PC-3 (cell line): ENCODE results near the gene DYNLL2. TPM values are rescaled to one million over a fixed set of nuclear protein-coding genes. Genes with fewer than 3 reads are reported as not detected.

Experiments
- ATAC-seq: fragments of 200-7000 bp; cut with Tn5 transposase; 2 replicates; pipeline ENCODE4 v1.9.1; 2020; ENCODE audit warnings: mild to moderate bottlenecking, moderate library complexity
- BruUV-seq: library from RNA; stranded (reverse); fragments of 400-500 nt; replicated peaks from 2 replicates; lab custom pipeline; 2021; lab: Mats Ljungman, UMichigan
- CTCF ChIA-PET: fragments of 300-600 bp; sonication (Branson Sonifier 250); formaldehyde crosslinking; loops from one replicate; lab custom pipeline; 2022; ENCODE audit warnings: antibody characterized with exemption; lab: Charles Lee
- POLR2A ChIA-PET: fragments of 300-600 bp; sonication (Branson Sonifier 250); formaldehyde crosslinking; loops from one replicate; lab custom pipeline; 2022; ENCODE audit warnings: antibody characterized with exemption; ENCODE audit not compliant: unreplicated experiment; lab: Charles Lee
- DNase-seq: peaks from one replicate; pipeline ENCODE4 v3.0.0-alpha.2; 2015
- H2AFZ ChIP-seq: fragments of 300-600 bp; sonication (generic); 2 replicates; pipeline ENCODE4 v1.6.0; 2016; ENCODE audit warnings: antibody characterized with exemption, low read length
- H3F3A ChIP-seq: fragments of 300-600 bp; sonication (generic); one replicate; pipeline ENCODE4 v1.6.0; 2017; ENCODE audit warnings: antibody characterized with exemption, low read length, control low read depth, mild to moderate bottlenecking; ENCODE audit not compliant: unreplicated experiment
- H3K27ac ChIP-seq: fragments of 300-600 bp; sonication (generic); 2 replicates; pipeline ENCODE4 v1.5.1; 2016; ENCODE audit warnings: mild to moderate bottlenecking, low read length
- H3K27me3 ChIP-seq: fragments of 300-600 bp; sonication (generic); 2 replicates; pipeline ENCODE4 v1.6.1; 2016; ENCODE audit warnings: low read length, mixed read lengths
- H3K36me3 ChIP-seq: fragments of 300-600 bp; sonication (generic); 2 replicates; pipeline ENCODE4 v1.6.1; 2016; ENCODE audit warnings: low read depth, mixed run types, low read length, mixed read lengths
- H3K4me1 ChIP-seq: fragments of 300-600 bp; sonication (generic); 2 replicates; pipeline ENCODE4 v1.5.1; 2016; ENCODE audit warnings: low read length; ENCODE audit not compliant: insufficient read depth
- H3K4me2 ChIP-seq: fragments of 300-600 bp; sonication (generic); 2 replicates; pipeline ENCODE4 v1.6.0; 2016; ENCODE audit warnings: low read length
- H3K4me3 ChIP-seq: fragments of 300-600 bp; sonication (generic); 2 replicates; pipeline ENCODE4 v1.5.1; 2016; ENCODE audit warnings: mild to moderate bottlenecking, low read length, mixed read lengths
- H3K79me2 ChIP-seq: fragments of 300-600 bp; sonication (generic); 2 replicates; pipeline ENCODE4 v1.6.1; 2017; ENCODE audit warnings: low read length, mixed read lengths
- H3K9ac ChIP-seq: fragments of 300-600 bp; sonication (generic); 2 replicates; pipeline ENCODE4 v1.6.0; 2016; ENCODE audit warnings: mild to moderate bottlenecking, low read length
- H3K9me2 ChIP-seq: fragments of 300-600 bp; sonication (generic); replicated peaks from 2 replicates; pipeline ENCODE4 v1.6.1; 2016; ENCODE audit warnings: mixed run types, low read length, mixed read lengths
- H3K9me3 ChIP-seq: fragments of 300-600 bp; sonication (generic); 2 replicates; pipeline ENCODE4 v1.6.1; 2016; ENCODE audit warnings: low read length, mixed read lengths
- H4K20me1 ChIP-seq: fragments of 300-600 bp; sonication (generic); 2 replicates; pipeline ENCODE4 v1.6.1; 2016; ENCODE audit warnings: low read length, mixed read lengths
- CTCF ChIP-seq: fragments of 300-600 bp; sonication (generic); conservative IDR thresholded peaks from 2 replicates; pipeline ENCODE4 v1.5.1; 2017; ENCODE audit warnings: antibody characterized with exemption, low read depth, mild to moderate bottlenecking, low read length
- EZH2 ChIP-seq: fragments of 300-600 bp; sonication (generic); IDR thresholded peaks from one replicate; pipeline ENCODE4 v1.6.1; 2017; ENCODE audit warnings: antibody characterized with exemption, mild to moderate bottlenecking, low read length; ENCODE audit not compliant: unreplicated experiment
- EZH2phosphoT487 ChIP-seq: fragments of 300-600 bp; sonication (generic); IDR thresholded peaks from 2 replicates; pipeline ENCODE4 v1.6.1; 2018; ENCODE audit warnings: mild to moderate bottlenecking, antibody characterized with exemption, low read length, borderline replicate concordance
- intact Hi-C: fragments of 100-400 bp; cut with micrococcal nuclease; formaldehyde crosslinking; loops from 2 replicates; pipeline ENCODE4 v1.9.0; 2023
- total RNA-seq: library from RNA; depleted of rRNA; stranded (reverse); fragments of >200 nt; gene quantifications from 2 replicates; pipeline ENCODE4 v1.2.3, GENCODE V29; 2014

Gene DYNLL2
- total RNA-seq, 1 experiment from 2014 or later = 38.0 TPM

- no peaks in the 10 kb centered on the region for H3K79me2 ChIP-seq
- intact Hi-C loops = no loop called here
- BruUV-seq = no TSS peak
Measured at GRCh38 chr17:58049533-58049932, 33.7 kb upstream of the DYNLL2 start.

GRCh38 chr17:58050966-58051365 is 32.3 kb upstream of the DYNLL2 start:
- POLR2A ChIA-PET = no interaction called here
- CTCF ChIA-PET = no interaction called here
- no peak overlapping the region for H2AFZ ChIP-seq
- H3K4me1 ChIP-seq = peaks cover 1% of the 10 kb centered on the region
- no peak overlapping the region for H3K27ac ChIP-seq
- no peak overlapping the region for H3K4me3 ChIP-seq
- H3K4me2 ChIP-seq = no peak overlapping the region
- H3K9me2 ChIP-seq = no peaks in the 10 kb centered on the region
- DNase-seq = no peak
- no peaks in the 10 kb centered on the region for H3K79me2 ChIP-seq
- no peaks in the 10 kb centered on the region for H3K27me3 ChIP-seq
- no peaks in the 10 kb centered on the region for H3K36me3 ChIP-seq
- H3K9ac ChIP-seq = no peak overlapping the region
- no peak for TF ChIP-seq EZH2
- no peak for TF ChIP-seq EZH2phosphoT487
- no TSS peak for BruUV-seq
- ATAC-seq = no peak
- intact Hi-C loops = no loop called here
- no peaks in the 10 kb centered on the region for H4K20me1 ChIP-seq
- H3K9me3 ChIP-seq = no peaks in the 10 kb centered on the region
- no peaks in the 10 kb centered on the region for H3F3A ChIP-seq

More at GRCh38 chr17:58049533-58049932, 33.7 kb upstream of the DYNLL2 start:
- Histone ChIP-seq H3K9ac (no peak overlapping the region), H2AFZ (no peak overlapping the region), H3K4me2 (no peak overlapping the region), H3K36me3 (no peaks in the 10 kb centered on the region), H3F3A (no peaks in the 10 kb centered on the region), H3K27ac (no peak overlapping the region), H3K4me1 (no peaks in the 10 kb centered on the region), H3K4me3 (no peak overlapping the region), H3K9me2 (no peaks in the 10 kb centered on the region), H4K20me1 (no peaks in the 10 kb centered on the region), H3K9me3 (no peaks in the 10 kb centered on the region), H3K27me3 (no peaks in the 10 kb centered on the region)
- POLR2A ChIA-PET = no interaction called here
- CTCF ChIA-PET = no interaction called here
- no peak for DNase-seq
- no peak for ATAC-seq
- no peak for TF ChIP-seq EZH2phosphoT487
- no peak for TF ChIP-seq EZH2
- TF ChIP-seq CTCF = no peak

GRCh38 chr17:58051468-58051867 is 31.8 kb upstream of the DYNLL2 start:
- no peak overlapping the region for H3K4me2 ChIP-seq
- no TSS peak for BruUV-seq
- peaks cover 6% of the 10 kb centered on the region for H3K4me1 ChIP-seq
- no peaks in the 10 kb centered on the region for H3K9me3 ChIP-seq
- H3K9ac ChIP-seq = no peak overlapping the region
- H3K27me3 ChIP-seq = no peaks in the 10 kb centered on the region
- intact Hi-C loops = no loop called here
- ATAC-seq = no peak
- ChIA-PET CTCF (no interaction called here), POLR2A (no interaction called here)
- H3K4me3 ChIP-seq = no peak overlapping the region
- H3K79me2 ChIP-seq = no peaks in the 10 kb centered on the region
- no peaks in the 10 kb centered on the region for H3F3A ChIP-seq
- H3K9me2 ChIP-seq = no peaks in the 10 kb centered on the region
- TF ChIP-seq EZH2 (no peak), EZH2phosphoT487 (no peak), CTCF (no peak)
- H4K20me1 ChIP-seq = no peaks in the 10 kb centered on the region
- DNase-seq = no peak
- no peak overlapping the region for H2AFZ ChIP-seq
- no peaks in the 10 kb centered on the region for H3K36me3 ChIP-seq
- H3K27ac ChIP-seq = no peak overlapping the region
